Measurements from ENCODE around the gene GOLGA6L1. TPM values are rescaled to one million over a fixed set of nuclear protein-coding genes. Genes with fewer than 3 reads are reported as not detected.
"Not testable (repeated sequence)": the region's sequence is repeated elsewhere in the genome, so short reads cannot be mapped to it uniquely, and the experiment has no call there.

GOLGA6L1 gene
- total RNA-seq = not detected in 2 replicates

- not testable (repeated sequence) for H3K36me3 ChIP-seq (ENCODE audit: insufficient read depth, low read length); H3K27me3 ChIP-seq (ENCODE audit: insufficient read depth, low read length); H3K4me2 ChIP-seq (ENCODE audit: insufficient read depth, low read length); DNase-seq (ENCODE audit: insufficient read length, low spot score, missing footprints); H3K27ac ChIP-seq (ENCODE audit: low read depth, low read length); H3K4me3 ChIP-seq (ENCODE audit: insufficient read depth, low read length); H2AFZ ChIP-seq (ENCODE audit: low read length); H4K20me1 ChIP-seq (ENCODE audit: insufficient read depth, low read length); H3K4me1 ChIP-seq (ENCODE audit: insufficient read depth, low read length); H3K9me3 ChIP-seq (ENCODE audit: low read depth, low read length); H3K79me2 ChIP-seq (ENCODE audit: insufficient read depth, low read length)
Observed at GRCh38 chr15:23136722-23137121, at the start of gene GOLGA6L1. Gene GOLGA6L1 (minus strand): TSS chr15:23136822. CDS start chr15:23136731, 91 bp downstream.

- H3K9me3 ChIP-seq (ENCODE audit: low read depth, low read length); H4K20me1 ChIP-seq (ENCODE audit: insufficient read depth, low read length); DNase-seq (ENCODE audit: insufficient read length, low spot score, missing footprints); H3K4me2 ChIP-seq (ENCODE audit: insufficient read depth, low read length); H3K27me3 ChIP-seq (ENCODE audit: insufficient read depth, low read length); H3K27ac ChIP-seq (ENCODE audit: low read depth, low read length); H2AFZ ChIP-seq (ENCODE audit: low read length); H3K36me3 ChIP-seq (ENCODE audit: insufficient read depth, low read length); H3K79me2 ChIP-seq (ENCODE audit: insufficient read depth, low read length); H3K4me3 ChIP-seq (ENCODE audit: insufficient read depth, low read length); H3K4me1 ChIP-seq (ENCODE audit: insufficient read depth, low read length): not testable (repeated sequence)
Observed at GRCh38 chr15:23181201-23181600, 44.6 kb upstream of the GOLGA6L1 start.

GRCh38 chr15:23180547-23180927, 43.9 kb upstream of the GOLGA6L1 start:
- not testable (repeated sequence) for H3K9me3 ChIP-seq (ENCODE audit: low read depth, low read length); H3K36me3 ChIP-seq (ENCODE audit: insufficient read depth, low read length); H2AFZ ChIP-seq (ENCODE audit: low read length); H3K79me2 ChIP-seq (ENCODE audit: insufficient read depth, low read length); H4K20me1 ChIP-seq (ENCODE audit: insufficient read depth, low read length); H3K27ac ChIP-seq (ENCODE audit: low read depth, low read length); H3K4me2 ChIP-seq (ENCODE audit: insufficient read depth, low read length); H3K27me3 ChIP-seq (ENCODE audit: insufficient read depth, low read length); H3K4me3 ChIP-seq (ENCODE audit: insufficient read depth, low read length); DNase-seq (ENCODE audit: insufficient read length, low spot score, missing footprints); H3K4me1 ChIP-seq (ENCODE audit: insufficient read depth, low read length)

GRCh38 chr15:23179768-23180546, 43.3 kb upstream of the GOLGA6L1 start:
- not testable (repeated sequence) for H3K27me3 ChIP-seq (ENCODE audit: insufficient read depth, low read length); H3K4me1 ChIP-seq (ENCODE audit: insufficient read depth, low read length); H3K79me2 ChIP-seq (ENCODE audit: insufficient read depth, low read length); H3K4me3 ChIP-seq (ENCODE audit: insufficient read depth, low read length); H3K9me3 ChIP-seq (ENCODE audit: low read depth, low read length); H3K4me2 ChIP-seq (ENCODE audit: insufficient read depth, low read length); H2AFZ ChIP-seq (ENCODE audit: low read length); H3K27ac ChIP-seq (ENCODE audit: low read depth, low read length); H3K36me3 ChIP-seq (ENCODE audit: insufficient read depth, low read length); H4K20me1 ChIP-seq (ENCODE audit: insufficient read depth, low read length)
- DNase-seq (ENCODE audit: insufficient read length, low spot score, missing footprints) = peak; percentile 39

- not testable (repeated sequence) for H4K20me1 ChIP-seq (ENCODE audit: insufficient read depth, low read length); H2AFZ ChIP-seq (ENCODE audit: low read length); H3K9me3 ChIP-seq (ENCODE audit: low read depth, low read length); H3K27me3 ChIP-seq (ENCODE audit: insufficient read depth, low read length); H3K79me2 ChIP-seq (ENCODE audit: insufficient read depth, low read length); H3K27ac ChIP-seq (ENCODE audit: low read depth, low read length); DNase-seq (ENCODE audit: insufficient read length, low spot score, missing footprints); H3K4me3 ChIP-seq (ENCODE audit: insufficient read depth, low read length); H3K36me3 ChIP-seq (ENCODE audit: insufficient read depth, low read length); H3K4me1 ChIP-seq (ENCODE audit: insufficient read depth, low read length); H3K4me2 ChIP-seq (ENCODE audit: insufficient read depth, low read length)
Observed at GRCh38 chr15:23176683-23177082, 40.1 kb upstream of the GOLGA6L1 start.

GRCh38 chr15:23175606-23176005, 39.0 kb upstream of the GOLGA6L1 start:
- not testable (repeated sequence) for H3K79me2 ChIP-seq (ENCODE audit: insufficient read depth, low read length); H3K36me3 ChIP-seq (ENCODE audit: insufficient read depth, low read length); DNase-seq (ENCODE audit: insufficient read length, low spot score, missing footprints); H3K4me1 ChIP-seq (ENCODE audit: insufficient read depth, low read length); H3K9me3 ChIP-seq (ENCODE audit: low read depth, low read length); H3K4me2 ChIP-seq (ENCODE audit: insufficient read depth, low read length); H2AFZ ChIP-seq (ENCODE audit: low read length); H3K4me3 ChIP-seq (ENCODE audit: insufficient read depth, low read length); H3K27ac ChIP-seq (ENCODE audit: low read depth, low read length); H4K20me1 ChIP-seq (ENCODE audit: insufficient read depth, low read length); H3K27me3 ChIP-seq (ENCODE audit: insufficient read depth, low read length)

- not testable (repeated sequence) for H3K9me3 ChIP-seq (ENCODE audit: low read depth, low read length); H4K20me1 ChIP-seq (ENCODE audit: insufficient read depth, low read length); H3K4me2 ChIP-seq (ENCODE audit: insufficient read depth, low read length); H3K27me3 ChIP-seq (ENCODE audit: insufficient read depth, low read length); H3K36me3 ChIP-seq (ENCODE audit: insufficient read depth, low read length); H2AFZ ChIP-seq (ENCODE audit: low read length); DNase-seq (ENCODE audit: insufficient read length, low spot score, missing footprints); H3K27ac ChIP-seq (ENCODE audit: low read depth, low read length); H3K79me2 ChIP-seq (ENCODE audit: insufficient read depth, low read length); H3K4me3 ChIP-seq (ENCODE audit: insufficient read depth, low read length); H3K4me1 ChIP-seq (ENCODE audit: insufficient read depth, low read length)
Observed at GRCh38 chr15:23174609-23175140, 38.1 kb upstream of the GOLGA6L1 start.

- H3K9me3 ChIP-seq (ENCODE audit: low read depth, low read length); H3K4me3 ChIP-seq (ENCODE audit: insufficient read depth, low read length); H3K4me2 ChIP-seq (ENCODE audit: insufficient read depth, low read length); H3K4me1 ChIP-seq (ENCODE audit: insufficient read depth, low read length); H3K36me3 ChIP-seq (ENCODE audit: insufficient read depth, low read length); H3K79me2 ChIP-seq (ENCODE audit: insufficient read depth, low read length); H4K20me1 ChIP-seq (ENCODE audit: insufficient read depth, low read length); DNase-seq (ENCODE audit: insufficient read length, low spot score, missing footprints); H3K27me3 ChIP-seq (ENCODE audit: insufficient read depth, low read length); H2AFZ ChIP-seq (ENCODE audit: low read length); H3K27ac ChIP-seq (ENCODE audit: low read depth, low read length): not testable (repeated sequence)
Observed at GRCh38 chr15:23132787-23133186, 3.8 kb downstream of the GOLGA6L1 start.
